ENCODE measurements around the gene ARHGAP1.

The ARHGAP1 gene

DNA sequence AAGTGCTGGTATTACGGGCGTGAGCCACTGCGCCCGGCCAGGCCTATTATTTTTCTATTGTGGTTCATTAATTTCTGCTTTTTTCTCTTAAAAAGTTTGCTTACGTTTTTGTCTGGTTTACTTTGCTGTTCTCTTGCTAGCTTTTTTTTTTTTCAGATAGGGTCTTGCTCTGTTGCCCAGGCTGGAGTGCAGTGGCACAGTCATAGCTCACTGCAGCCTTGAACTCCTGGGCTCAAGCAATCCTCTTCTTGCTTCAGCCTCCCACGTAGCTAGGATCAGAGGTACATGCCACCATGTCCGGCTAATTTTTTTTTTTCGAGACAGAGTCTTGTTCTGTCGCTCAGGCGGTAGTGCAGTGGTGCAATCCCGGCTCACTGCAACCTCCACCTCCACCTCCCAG is 37.3 kb upstream of the ARHGAP1 start:
- no peak overlapping the region for H3K9ac ChIP-seq (ENCODE audit: low read length)
- H3K27ac ChIP-seq (ENCODE audit: low read depth, low read length) = no peak overlapping the region
- H3K4me3 ChIP-seq (ENCODE audit: low read depth, low read length) = no peak overlapping the region
- no CpG with 5 or more reads among the region's 11 CpGs for WGBS (ENCODE audit: extremely low coverage, insufficient coverage, insufficient read length)
- H2BK120ac ChIP-seq (ENCODE audit: insufficient read depth, low read length, poor library complexity) = no peak overlapping the region
- no peak overlapping the region for H2AK5ac ChIP-seq (ENCODE audit: low read length)
- no peak overlapping the region for H3K14ac ChIP-seq (ENCODE audit: low read length)
- no peaks in the 10 kb centered on the region for H3K4me1 ChIP-seq (ENCODE audit: control insufficient read depth in 1 of 2, insufficient read depth in 2 of 2, low read length in 2 of 2)
- H3K4me2 ChIP-seq (ENCODE audit: low read length) = no peak overlapping the region
- H3K4ac ChIP-seq (ENCODE audit: low read depth, low read length) = no peak overlapping the region
- H3K9me3 ChIP-seq (ENCODE audit: insufficient read depth, low read depth, low read length) = no peaks in the 10 kb centered on the region
- H3K23ac ChIP-seq (ENCODE audit: low read length) = no peak overlapping the region
- H3K18ac ChIP-seq (ENCODE audit: low read length) = no peak overlapping the region
- H2BK12ac ChIP-seq (ENCODE audit: low read length) = no peak overlapping the region
- H4K8ac ChIP-seq (ENCODE audit: low read depth, low read length) = no peak overlapping the region
- no peaks in the 10 kb centered on the region for H3K27me3 ChIP-seq (ENCODE audit: insufficient read depth, low read length)
- no peaks in the 10 kb centered on the region for H3K79me2 ChIP-seq (ENCODE audit: control insufficient read depth, insufficient read depth, low read length, poor library complexity)
- peaks cover 11 to 15% of the 10 kb centered on the region in 2 experiments for H3K36me3 ChIP-seq (ENCODE audit: control insufficient read depth in 1 of 2, insufficient read depth in 2 of 2, low read length in 2 of 2)
- no peak overlapping the region for H4K91ac ChIP-seq (ENCODE audit: low read depth, low read length)
- H2AFZ ChIP-seq (ENCODE audit: insufficient read depth, low read length, poor library complexity) = no peak overlapping the region
- no peak overlapping the region for H4K12ac ChIP-seq (ENCODE audit: low read depth, low read length)
- no peaks in the 10 kb centered on the region for H3K79me1 ChIP-seq (ENCODE audit: low read length)
- H2BK5ac ChIP-seq (ENCODE audit: low read depth, low read length, poor library complexity) = no peak overlapping the region
- DNase-seq = no peak

- no peak overlapping the region for H3K4ac ChIP-seq (ENCODE audit: low read depth, low read length)
- DNase-seq = no peak
- H3K79me2 ChIP-seq (ENCODE audit: control insufficient read depth, insufficient read depth, low read length, poor library complexity) = no peaks in the 10 kb centered on the region
- no peak overlapping the region for H3K14ac ChIP-seq (ENCODE audit: low read length)
- H2AK5ac ChIP-seq (ENCODE audit: low read length) = no peak overlapping the region
- no peak overlapping the region for H2AFZ ChIP-seq (ENCODE audit: insufficient read depth, low read length, poor library complexity)
- H3K79me1 ChIP-seq (ENCODE audit: low read length) = no peaks in the 10 kb centered on the region
- H4K8ac ChIP-seq (ENCODE audit: low read depth, low read length) = no peak overlapping the region
- H2BK12ac ChIP-seq (ENCODE audit: low read length) = no peak overlapping the region
- no peak overlapping the region for H3K9ac ChIP-seq (ENCODE audit: low read length)
- H2BK120ac ChIP-seq (ENCODE audit: insufficient read depth, low read length, poor library complexity) = no peak overlapping the region
- H3K4me2 ChIP-seq (ENCODE audit: low read length) = no peak overlapping the region
- H2BK5ac ChIP-seq (ENCODE audit: low read depth, low read length, poor library complexity) = no peak overlapping the region
- no peaks in the 10 kb centered on the region for H3K4me1 ChIP-seq (ENCODE audit: control insufficient read depth in 1 of 2, insufficient read depth in 2 of 2, low read length in 2 of 2)
- H3K18ac ChIP-seq (ENCODE audit: low read length) = no peak overlapping the region
- no peak overlapping the region for H3K27ac ChIP-seq (ENCODE audit: low read depth, low read length)
- no peak overlapping the region for H4K12ac ChIP-seq (ENCODE audit: low read depth, low read length)
- H3K9me3 ChIP-seq (ENCODE audit: insufficient read depth, low read depth, low read length) = no peaks in the 10 kb centered on the region
- no CpG with 5 or more reads among the region's 5 CpGs for WGBS (ENCODE audit: extremely low coverage, insufficient coverage, insufficient read length)
- H3K36me3 ChIP-seq (ENCODE audit: control insufficient read depth in 1 of 2, insufficient read depth in 2 of 2, low read length in 2 of 2) = peaks cover 5 to 7% of the 10 kb centered on the region in 2 experiments
- H3K4me3 ChIP-seq (ENCODE audit: low read depth, low read length) = no peak overlapping the region
- no peak overlapping the region for H3K23ac ChIP-seq (ENCODE audit: low read length)
- H3K27me3 ChIP-seq (ENCODE audit: insufficient read depth, low read length) = no peaks in the 10 kb centered on the region
- no peak overlapping the region for H4K91ac ChIP-seq (ENCODE audit: low read depth, low read length)
These were observed 36.2 kb upstream of the ARHGAP1 start for GRCh38 chr11:46736615-46737014.

DNA sequence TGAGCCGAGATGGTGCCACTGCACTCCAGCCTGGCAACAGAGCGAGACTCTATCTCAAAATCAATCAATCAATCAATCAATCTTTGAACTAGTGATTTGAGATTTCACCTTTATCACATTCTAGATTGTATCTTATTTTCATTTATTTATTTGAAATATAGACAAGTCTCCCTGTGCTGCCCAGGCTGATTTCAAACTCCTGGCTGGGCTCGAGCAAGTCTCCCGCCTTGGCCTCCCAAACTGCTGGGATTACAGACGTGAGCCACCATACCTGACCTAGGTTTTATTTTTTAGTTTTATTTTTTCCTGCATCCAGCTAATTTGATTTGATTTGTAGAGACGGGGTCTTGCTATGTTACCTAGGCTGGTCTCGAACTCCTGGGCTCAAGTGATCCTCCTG is 35.7 kb upstream of the ARHGAP1 start:
- Histone ChIP-seq H3K4me3 (ENCODE audit: low read depth, low read length) (no peak overlapping the region), H3K9me3 (ENCODE audit: insufficient read depth, low read depth, low read length) (no peaks in the 10 kb centered on the region), H3K4me2 (ENCODE audit: low read length) (no peak overlapping the region)

GRCh38 chr11:46733234-46733633 is 32.8 kb upstream of the ARHGAP1 start:
- no CpG with 5 or more reads among the region's 1 CpG for WGBS (ENCODE audit: extremely low coverage, insufficient coverage, insufficient read length)
- Histone ChIP-seq H3K27me3 (ENCODE audit: insufficient read depth, low read length) (no peaks in the 10 kb centered on the region), H3K18ac (ENCODE audit: low read length) (no peak overlapping the region), H3K14ac (ENCODE audit: low read length) (no peak overlapping the region), H4K8ac (ENCODE audit: low read depth, low read length) (no peak overlapping the region), H3K36me3 (ENCODE audit: control insufficient read depth in 1 of 2, insufficient read depth in 2 of 2, low read length in 2 of 2) (no peaks in the 10 kb centered on the region), H3K9me3 (ENCODE audit: insufficient read depth, low read depth, low read length) (no peaks in the 10 kb centered on the region), H2AFZ (ENCODE audit: insufficient read depth, low read length, poor library complexity) (no peak overlapping the region), H2BK12ac (ENCODE audit: low read length) (no peak overlapping the region), H3K4ac (ENCODE audit: low read depth, low read length) (no peak overlapping the region), H3K27ac (ENCODE audit: low read depth, low read length) (no peak overlapping the region), H3K4me2 (ENCODE audit: low read length) (no peak overlapping the region), H3K79me1 (ENCODE audit: low read length) (no peaks in the 10 kb centered on the region), H4K91ac (ENCODE audit: low read depth, low read length) (no peak overlapping the region), H3K4me3 (ENCODE audit: low read depth, low read length) (no peak overlapping the region), H3K4me1 (ENCODE audit: control insufficient read depth in 1 of 2, insufficient read depth in 2 of 2, low read length in 2 of 2) (no peaks in the 10 kb centered on the region), H3K9ac (ENCODE audit: low read length) (no peak overlapping the region), H2BK120ac (ENCODE audit: insufficient read depth, low read length, poor library complexity) (no peak overlapping the region), H2BK5ac (ENCODE audit: low read depth, low read length, poor library complexity) (no peak overlapping the region), H4K12ac (ENCODE audit: low read depth, low read length) (no peak overlapping the region), H2AK5ac (ENCODE audit: low read length) (no peak overlapping the region), H3K79me2 (ENCODE audit: control insufficient read depth, insufficient read depth, low read length, poor library complexity) (no peaks in the 10 kb centered on the region), H3K23ac (ENCODE audit: low read length) (no peak overlapping the region)
- DNase-seq = peak in 1 of 2 donors; percentile 61

More for the DNA sequence above, 35.7 kb upstream of the ARHGAP1 start:
- H2AFZ ChIP-seq (ENCODE audit: insufficient read depth, low read length, poor library complexity) = no peak overlapping the region
- H3K4ac ChIP-seq (ENCODE audit: low read depth, low read length) = no peak overlapping the region
- no peak overlapping the region for H4K8ac ChIP-seq (ENCODE audit: low read depth, low read length)
- no peaks in the 10 kb centered on the region for H3K79me2 ChIP-seq (ENCODE audit: control insufficient read depth, insufficient read depth, low read length, poor library complexity)
- DNase-seq = no peak
- H4K12ac ChIP-seq (ENCODE audit: low read depth, low read length) = no peak overlapping the region
- H3K18ac ChIP-seq (ENCODE audit: low read length) = no peak overlapping the region
- no peak overlapping the region for H3K23ac ChIP-seq (ENCODE audit: low read length)
- no peaks in the 10 kb centered on the region for H3K27me3 ChIP-seq (ENCODE audit: insufficient read depth, low read length)
- H3K14ac ChIP-seq (ENCODE audit: low read length) = no peak overlapping the region
- no peak overlapping the region for H2BK12ac ChIP-seq (ENCODE audit: low read length)
- H3K4me1 ChIP-seq (ENCODE audit: control insufficient read depth in 1 of 2, insufficient read depth in 2 of 2, low read length in 2 of 2) = no peaks in the 10 kb centered on the region
- no CpG with 5 or more reads among the region's 7 CpGs for WGBS (ENCODE audit: extremely low coverage, insufficient coverage, insufficient read length)
- no peak overlapping the region for H4K91ac ChIP-seq (ENCODE audit: low read depth, low read length)
- no peak overlapping the region for H2BK120ac ChIP-seq (ENCODE audit: insufficient read depth, low read length, poor library complexity)
- no peak overlapping the region for H3K27ac ChIP-seq (ENCODE audit: low read depth, low read length)
- H2AK5ac ChIP-seq (ENCODE audit: low read length) = no peak overlapping the region
- peaks cover 2 to 3% of the 10 kb centered on the region in 2 experiments for H3K36me3 ChIP-seq (ENCODE audit: control insufficient read depth in 1 of 2, insufficient read depth in 2 of 2, low read length in 2 of 2)
- H3K9ac ChIP-seq (ENCODE audit: low read length) = no peak overlapping the region
- H3K79me1 ChIP-seq (ENCODE audit: low read length) = no peaks in the 10 kb centered on the region
- no peak overlapping the region for H2BK5ac ChIP-seq (ENCODE audit: low read depth, low read length, poor library complexity)

Data from trophoblast cell (in vitro differentiated cells and primary cell).